Mucosa of rectum (tissue), 2 donors: ENCODE measurements around the gene DOC2B.

Experiments used
- H3K27ac ChIP-seq, 2 donors: one replicate each; pipeline ENCODE4 v1.7.0; 2013; ENCODE audit warnings: inconsistent platforms in 2 of 2, low read depth in 2 of 2, low read length in 2 of 2
- H3K27me3 ChIP-seq, 2 donors: one replicate each; pipeline ENCODE4 v1.7.0; 2013; ENCODE audit warnings: low read length in 2 of 2; ENCODE audit not compliant: control insufficient read depth in 2 of 2, insufficient read depth in 2 of 2
- H3K36me3 ChIP-seq, 2 donors: one replicate each; pipeline ENCODE4 v1.7.0; 2013; ENCODE audit warnings: low read length in 2 of 2; ENCODE audit not compliant: control insufficient read depth in 2 of 2, insufficient read depth in 2 of 2
- H3K4me1 ChIP-seq, 2 donors: one replicate each; pipeline ENCODE4 v1.7.0; 2013; ENCODE audit warnings: low read length in 2 of 2, mild to moderate bottlenecking in 1 of 2; ENCODE audit not compliant: control insufficient read depth in 2 of 2, insufficient read depth in 2 of 2
- H3K4me3 ChIP-seq, 2 donors: one replicate each; pipeline ENCODE4 v1.7.0; 2013; ENCODE audit warnings: low read length in 2 of 2
- H3K9ac ChIP-seq, 2 donors: one replicate each; pipeline ENCODE4 v1.7.0; 2013; ENCODE audit warnings: low read length in 2 of 2, low read depth in 1 of 2, mild to moderate bottlenecking in 1 of 2
- H3K9me3 ChIP-seq, 2 donors: one replicate each; pipeline ENCODE4 v1.7.0; 2013; ENCODE audit warnings: low read length in 2 of 2; ENCODE audit not compliant: control insufficient read depth in 2 of 2
- donor health status: healthy.
- donor health status: Normal muscosa, but diverticular disease.

The DOC2B gene

DNA sequence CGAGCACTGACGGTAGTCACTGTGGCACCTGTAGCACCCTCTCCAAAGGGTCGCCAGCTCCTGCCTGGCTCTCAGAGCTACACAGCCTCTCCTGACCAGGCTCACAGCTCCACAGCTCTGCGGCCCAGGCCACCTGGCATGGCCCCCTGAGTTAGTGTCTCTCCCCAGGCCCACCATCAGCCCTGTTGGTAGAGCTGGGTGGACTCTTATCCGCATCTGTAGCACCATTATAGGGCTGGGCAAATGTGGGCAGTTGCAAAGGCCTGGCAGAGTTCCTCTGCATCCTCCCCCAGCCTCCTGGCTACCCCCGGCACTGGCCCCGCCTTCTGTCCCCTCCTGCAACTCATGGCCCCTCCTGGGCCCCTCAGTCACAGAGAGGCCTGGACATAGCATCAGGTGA is 25.9 kb downstream of the DOC2B start:
- Histone ChIP-seq H3K4me3 (no peak overlapping the region), H3K27me3 (no peaks in the 10 kb centered on the region), H3K27ac (no peak overlapping the region), H3K36me3 (no peaks in the 10 kb centered on the region), H3K9ac (no peak overlapping the region), H3K4me1 (no peaks in the 10 kb centered on the region), H3K9me3 (no peaks in the 10 kb centered on the region)

DNA sequence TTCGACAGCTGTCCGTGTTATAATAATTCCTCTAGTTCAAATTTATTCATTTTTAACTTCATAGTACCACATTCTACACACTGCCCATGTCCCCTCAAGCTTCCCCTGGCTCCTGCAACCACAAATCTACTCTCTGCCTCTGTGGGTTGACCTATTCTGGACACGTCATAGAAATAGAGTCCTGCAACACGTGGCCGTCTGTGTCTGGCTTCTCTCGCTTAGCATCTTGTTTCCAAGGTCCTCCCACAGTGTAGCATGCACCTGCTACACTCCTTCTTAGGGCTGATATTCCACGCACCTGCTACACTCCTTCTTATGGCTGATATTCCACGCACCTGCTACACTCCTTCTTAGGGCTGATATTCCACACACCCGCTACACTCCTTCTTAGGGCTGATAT is 27.6 kb downstream of the DOC2B start:
- Histone ChIP-seq H3K4me3 (no peak overlapping the region), H3K27me3 (no peaks in the 10 kb centered on the region), H3K4me1 (no peaks in the 10 kb centered on the region), H3K9me3 (no peaks in the 10 kb centered on the region), H3K9ac (no peak overlapping the region), H3K27ac (no peak overlapping the region), H3K36me3 (no peaks in the 10 kb centered on the region)

DNA sequence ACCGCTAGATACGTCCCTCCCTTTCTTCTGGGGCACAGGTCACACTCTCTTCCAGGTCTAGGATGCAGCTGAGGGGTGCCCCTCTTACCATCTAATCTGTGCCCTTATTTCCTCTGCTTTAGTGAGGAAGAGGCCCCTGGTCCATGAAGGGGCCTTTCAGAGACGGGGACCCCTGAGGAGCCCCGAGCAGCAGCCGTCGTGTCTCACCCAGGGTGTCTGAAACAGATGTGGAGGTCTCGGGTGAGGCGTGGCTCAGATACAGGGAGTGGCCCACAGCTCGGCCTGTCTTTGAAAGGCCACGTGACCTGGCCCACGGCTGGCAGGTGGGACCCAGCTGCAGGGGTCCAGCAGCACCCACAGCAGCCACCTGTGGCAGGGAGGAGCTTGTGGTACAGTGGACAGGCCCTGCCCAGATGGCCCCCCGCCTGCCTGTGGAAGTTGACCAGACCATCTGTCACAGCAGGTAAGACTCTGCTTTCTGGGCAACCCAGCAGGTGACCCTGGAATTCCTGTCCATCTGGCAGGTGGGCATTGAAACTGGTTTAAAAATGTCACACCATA is 28.5 kb downstream of the DOC2B start:
- H3K9me3 ChIP-seq, result no peaks in the 10 kb centered on the region
- H3K4me3 ChIP-seq, result no peak overlapping the region
- no peaks in the 10 kb centered on the region for H3K27me3 ChIP-seq
- no peaks in the 10 kb centered on the region for H3K36me3 ChIP-seq
- no peak overlapping the region for H3K9ac ChIP-seq
- no peak overlapping the region for H3K27ac ChIP-seq
- H3K4me1 ChIP-seq, result no peaks in the 10 kb centered on the region

DNA sequence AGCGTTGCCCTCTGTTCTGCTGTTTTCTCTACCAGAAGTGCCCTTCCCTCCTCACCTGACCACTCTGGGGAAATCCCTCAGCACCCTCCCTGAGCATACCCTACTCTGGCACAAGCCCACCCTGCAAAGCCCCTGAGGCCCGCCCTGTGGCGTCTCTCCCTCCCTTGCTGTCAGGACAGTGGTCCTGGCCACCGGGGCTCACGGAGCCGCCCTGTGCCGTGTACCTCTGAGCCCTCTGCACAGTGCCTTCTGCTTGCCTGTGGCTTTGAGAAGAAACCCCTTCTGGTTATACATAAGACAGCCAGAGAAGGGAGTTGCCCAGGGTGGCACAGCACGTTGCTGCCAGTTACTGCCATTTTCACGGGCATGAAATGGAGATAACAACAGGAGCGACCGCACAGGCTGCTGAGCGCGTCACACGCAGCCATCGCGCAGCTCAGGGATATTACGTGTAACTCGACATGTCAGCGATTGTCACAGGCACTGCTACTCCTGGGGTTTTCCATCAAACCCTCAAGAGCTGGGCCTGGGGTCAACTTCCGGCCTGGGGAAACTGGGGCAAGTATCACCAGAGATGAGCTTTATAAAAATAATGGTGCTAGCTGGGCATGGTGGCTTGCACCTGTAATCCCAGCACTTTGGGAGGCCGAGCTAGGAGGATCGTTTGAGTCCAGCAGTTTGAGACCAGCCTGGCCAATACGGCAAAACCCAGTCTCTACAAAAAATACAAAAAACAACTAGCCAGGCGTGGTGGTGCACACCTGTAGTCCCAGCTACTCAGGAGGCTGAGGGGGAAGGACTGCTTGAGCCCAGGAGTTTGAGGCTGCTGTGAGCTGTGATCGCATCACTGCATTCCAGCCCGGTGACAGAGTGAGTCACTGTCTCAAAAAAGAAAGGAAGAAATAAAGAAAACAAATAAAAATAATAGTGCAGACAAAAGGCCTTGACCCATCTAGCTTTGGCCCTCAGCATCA is 29.3 kb downstream of the DOC2B start:
- Histone ChIP-seq H3K4me3 (no peak overlapping the region), H3K27ac (no peak overlapping the region), H3K9ac (no peak overlapping the region), H3K4me1 (no peaks in the 10 kb centered on the region), H3K36me3 (no peaks in the 10 kb centered on the region), H3K27me3 (no peaks in the 10 kb centered on the region), H3K9me3 (no peaks in the 10 kb centered on the region)

DNA sequence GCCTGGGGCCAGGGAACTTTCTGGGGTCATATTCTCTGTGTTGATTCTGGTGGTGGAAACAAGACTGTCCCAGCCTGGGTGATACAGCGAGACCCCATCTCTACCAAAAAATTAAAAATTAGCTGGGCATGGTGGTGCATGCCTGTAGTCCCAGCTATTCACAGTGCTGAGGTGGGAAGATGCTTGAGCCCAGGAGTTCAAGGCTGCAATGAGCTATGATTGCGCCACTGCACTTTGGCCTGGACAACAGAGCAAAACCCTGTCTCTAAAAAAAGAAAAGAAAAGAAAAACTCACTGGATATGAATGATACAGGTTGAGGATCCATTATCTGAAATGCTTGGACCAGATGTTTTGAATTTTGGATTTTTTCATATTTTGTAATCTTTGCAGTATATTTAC is 30.4 kb downstream of the DOC2B start:
- no peak overlapping the region for H3K27ac ChIP-seq
- H3K9ac ChIP-seq, result no peak overlapping the region
- H3K4me3 ChIP-seq, result no peak overlapping the region
- no peaks in the 10 kb centered on the region for H3K4me1 ChIP-seq
- no peaks in the 10 kb centered on the region for H3K27me3 ChIP-seq
- H3K9me3 ChIP-seq, result no peaks in the 10 kb centered on the region
- no peaks in the 10 kb centered on the region for H3K36me3 ChIP-seq

DNA sequence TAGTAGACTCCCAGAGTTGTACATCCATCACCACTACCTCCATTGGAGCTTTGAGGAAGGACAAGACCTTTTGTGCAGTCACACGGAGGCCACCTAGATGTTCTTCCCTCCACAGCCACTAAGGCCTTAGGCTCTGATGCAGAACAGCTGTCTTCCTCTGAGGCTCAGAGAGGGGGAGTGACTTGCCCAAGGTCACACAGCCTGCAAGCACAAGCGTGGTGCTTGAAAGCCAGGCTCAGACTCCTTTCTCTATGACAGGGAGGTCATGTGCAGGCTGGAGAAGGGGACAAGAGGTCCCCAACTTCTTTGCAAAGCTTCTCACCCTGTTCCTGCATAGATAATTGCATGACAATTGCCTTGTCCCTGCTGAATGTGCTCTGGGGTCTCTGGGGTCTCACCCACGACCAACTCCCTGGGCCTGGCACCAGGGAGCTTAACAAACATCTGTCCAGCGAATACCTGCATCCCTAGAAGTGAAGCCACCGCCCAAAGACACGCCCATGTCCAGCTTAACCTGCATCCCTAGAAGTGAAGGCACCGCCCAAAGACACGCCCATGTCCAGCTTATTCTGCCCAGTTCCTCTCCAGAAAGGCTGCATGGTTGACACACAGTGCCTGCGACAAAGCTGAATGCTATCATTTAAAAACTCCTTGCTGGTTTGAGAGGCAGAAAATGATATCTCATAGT is 31.4 kb downstream of the DOC2B start:
- no peaks in the 10 kb centered on the region for H3K9me3 ChIP-seq
- H3K4me1 ChIP-seq, result no peaks in the 10 kb centered on the region
- no peak overlapping the region for H3K9ac ChIP-seq
- H3K27me3 ChIP-seq, result no peaks in the 10 kb centered on the region
- no peaks in the 10 kb centered on the region for H3K36me3 ChIP-seq
- no peak overlapping the region for H3K4me3 ChIP-seq
- no peak overlapping the region for H3K27ac ChIP-seq

DNA sequence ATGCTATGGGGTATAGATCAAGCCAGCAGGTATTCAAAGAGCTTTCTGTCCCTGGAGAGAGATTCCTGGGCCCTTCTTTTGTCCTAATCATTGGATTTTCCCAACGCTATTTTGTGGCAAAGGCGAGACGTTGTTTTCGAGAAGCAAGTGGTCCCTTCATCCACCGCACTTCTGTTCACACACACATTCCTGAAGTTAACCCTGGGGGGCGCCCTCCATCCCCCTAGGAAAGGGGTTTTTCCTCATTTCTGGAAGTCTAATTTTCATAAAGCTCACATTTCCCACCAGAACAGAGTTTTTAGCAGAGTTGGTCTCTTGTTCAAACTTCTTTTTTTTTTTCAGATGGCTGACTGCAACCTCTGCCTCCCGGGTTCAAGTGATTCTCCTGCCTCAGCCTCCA is 32.2 kb downstream of the DOC2B start:
- Histone ChIP-seq H3K9me3 (no peaks in the 10 kb centered on the region), H3K9ac (no peak overlapping the region), H3K4me3 (no peak overlapping the region), H3K4me1 (no peaks in the 10 kb centered on the region), H3K27me3 (no peaks in the 10 kb centered on the region), H3K36me3 (no peaks in the 10 kb centered on the region), H3K27ac (no peak overlapping the region)

DNA sequence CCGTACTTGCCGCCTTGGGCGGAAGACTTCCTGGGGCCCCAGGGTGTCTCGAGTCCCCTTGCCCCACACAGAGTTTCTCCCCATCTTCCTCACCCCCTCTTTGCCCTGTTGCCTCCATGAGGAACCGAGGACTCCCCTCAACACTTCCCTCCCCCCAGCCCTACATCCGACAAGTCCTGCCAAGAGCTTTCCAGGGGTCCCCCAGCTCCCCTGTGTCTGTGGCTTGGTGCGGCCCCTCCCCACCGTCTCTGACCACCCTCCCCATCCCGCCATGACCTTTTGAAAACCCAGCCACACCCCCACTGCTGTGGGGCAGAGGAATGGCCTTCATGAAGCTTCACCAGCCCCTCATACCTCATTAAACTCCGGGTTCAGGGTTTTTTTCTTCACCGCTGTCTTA is 32.7 kb downstream of the DOC2B start:
- Histone ChIP-seq H3K4me1 (no peaks in the 10 kb centered on the region), H3K9ac (no peak overlapping the region), H3K36me3 (no peaks in the 10 kb centered on the region)

DNA sequence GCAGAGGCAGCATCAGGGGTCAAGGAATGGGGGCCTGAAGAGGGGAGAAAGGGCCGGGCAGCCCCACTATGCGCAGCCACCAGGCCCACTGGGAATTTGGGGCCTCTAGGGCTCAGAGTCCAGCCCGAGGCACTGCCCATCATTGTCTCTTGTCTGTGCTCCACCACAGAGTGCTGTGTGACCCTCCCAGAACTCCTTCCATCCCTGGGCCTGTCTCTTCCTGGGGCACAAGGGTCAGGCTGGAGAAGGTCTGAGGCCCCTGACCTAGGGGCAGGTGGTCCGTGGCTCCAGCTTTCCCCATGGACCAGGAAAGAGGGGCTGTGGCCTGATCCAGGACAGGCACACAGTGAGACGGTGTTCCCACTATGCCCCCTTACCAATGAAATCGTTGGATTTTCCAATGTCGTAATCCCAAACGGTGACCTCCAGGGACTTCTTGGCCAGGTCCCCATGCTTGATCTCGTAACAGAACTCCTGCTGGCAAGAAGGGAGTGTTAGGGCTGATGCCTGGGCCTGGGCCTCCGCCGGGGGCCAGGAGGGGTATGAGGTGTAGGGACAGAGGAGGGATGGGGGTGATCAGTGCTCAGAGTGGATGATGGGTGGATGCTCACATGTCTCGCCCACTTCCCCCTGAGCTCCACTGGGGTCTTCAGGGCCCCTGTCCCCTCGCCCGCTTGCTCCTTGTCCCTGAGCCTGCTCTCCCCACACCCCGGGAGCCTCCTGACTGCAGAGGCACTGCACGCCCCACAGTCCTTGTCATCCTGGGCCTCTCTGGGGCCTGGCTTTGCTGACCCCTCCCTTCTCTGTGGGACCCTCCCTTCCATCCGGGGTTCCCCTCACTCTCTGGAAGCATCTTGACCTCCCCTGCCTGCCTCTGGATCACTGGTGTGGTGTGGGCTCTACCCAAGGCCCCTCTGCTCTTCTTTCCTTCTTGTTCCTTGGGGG is 33.4 kb downstream of the DOC2B start:
- peaks cover 0 to 2% of the 10 kb centered on the region in 2 donors for H3K4me1 ChIP-seq
- no peak overlapping the region for H3K9ac ChIP-seq
- no peak overlapping the region for H3K27ac ChIP-seq
- no peaks in the 10 kb centered on the region for H3K9me3 ChIP-seq
- no peak overlapping the region for H3K4me3 ChIP-seq
- H3K36me3 ChIP-seq, result no peaks in the 10 kb centered on the region
- peaks cover 0 to 3% of the 10 kb centered on the region in 2 donors for H3K27me3 ChIP-seq

More for the DNA sequence above, 32.7 kb downstream of the DOC2B start:
- Histone ChIP-seq H3K27me3 (no peaks in the 10 kb centered on the region), H3K4me3 (no peak overlapping the region), H3K9me3 (no peaks in the 10 kb centered on the region), H3K27ac (no peak overlapping the region)
